Measurements from ENCODE around the gene CARD11. TPM values are rescaled to one million over a fixed set of nuclear protein-coding genes. Genes with fewer than 3 reads are reported as not detected.

CARD11 gene
- total RNA-seq, 1 donor from 2014 or later: 6.3 TPM

GRCh38 chr7:2923886-2924574 lies 119.6 kb downstream of the CARD11 start:
- FAIRE-seq (no peak), DNase-seq (ENCODE audit: low read depth) (peak; percentile 51)
- Histone ChIP-seq H3K36me3 (ENCODE audit: control insufficient read depth, insufficient read depth, low read length) (no peaks in the 10 kb centered on the region), H3K4me3 (ENCODE audit: low read depth, low read length) (no peak overlapping the region), H3K27me3 (ENCODE audit: control insufficient read depth, insufficient read depth, low read length) (no peaks in the 10 kb centered on the region)
- TF ChIP-seq, protein P1, sequence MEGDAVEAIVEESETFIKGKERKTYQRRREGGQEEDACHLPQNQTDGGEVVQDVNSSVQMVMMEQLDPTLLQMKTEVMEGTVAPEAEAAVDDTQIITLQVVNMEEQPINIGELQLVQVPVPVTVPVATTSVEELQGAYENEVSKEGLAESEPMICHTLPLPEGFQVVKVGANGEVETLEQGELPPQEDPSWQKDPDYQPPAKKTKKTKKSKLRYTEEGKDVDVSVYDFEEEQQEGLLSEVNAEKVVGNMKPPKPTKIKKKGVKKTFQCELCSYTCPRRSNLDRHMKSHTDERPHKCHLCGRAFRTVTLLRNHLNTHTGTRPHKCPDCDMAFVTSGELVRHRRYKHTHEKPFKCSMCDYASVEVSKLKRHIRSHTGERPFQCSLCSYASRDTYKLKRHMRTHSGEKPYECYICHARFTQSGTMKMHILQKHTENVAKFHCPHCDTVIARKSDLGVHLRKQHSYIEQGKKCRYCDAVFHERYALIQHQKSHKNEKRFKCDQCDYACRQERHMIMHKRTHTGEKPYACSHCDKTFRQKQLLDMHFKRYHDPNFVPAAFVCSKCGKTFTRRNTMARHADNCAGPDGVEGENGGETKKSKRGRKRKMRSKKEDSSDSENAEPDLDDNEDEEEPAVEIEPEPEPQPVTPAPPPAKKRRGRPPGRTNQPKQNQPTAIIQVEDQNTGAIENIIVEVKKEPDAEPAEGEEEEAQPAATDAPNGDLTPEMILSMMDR (IDR thresholded peaks at IDR 0.05; ENCODE audit: insufficient read depth, low read length, severe bottlenecking): no peak

GRCh38 chr7:2923291-2923781 lies 120.3 kb downstream of the CARD11 start:
- Histone ChIP-seq H3K27me3 (ENCODE audit: control insufficient read depth, insufficient read depth, low read length) (no peaks in the 10 kb centered on the region), H3K4me3 (ENCODE audit: low read depth, low read length) (no peak overlapping the region), H3K36me3 (ENCODE audit: control insufficient read depth, insufficient read depth, low read length) (no peaks in the 10 kb centered on the region)
- TF ChIP-seq, protein P1 (IDR thresholded peaks at IDR 0.05; ENCODE audit: insufficient read depth, low read length, severe bottlenecking): no peak
- DNase-seq (ENCODE audit: low read depth) (no peak), FAIRE-seq (no peak)

DNA sequence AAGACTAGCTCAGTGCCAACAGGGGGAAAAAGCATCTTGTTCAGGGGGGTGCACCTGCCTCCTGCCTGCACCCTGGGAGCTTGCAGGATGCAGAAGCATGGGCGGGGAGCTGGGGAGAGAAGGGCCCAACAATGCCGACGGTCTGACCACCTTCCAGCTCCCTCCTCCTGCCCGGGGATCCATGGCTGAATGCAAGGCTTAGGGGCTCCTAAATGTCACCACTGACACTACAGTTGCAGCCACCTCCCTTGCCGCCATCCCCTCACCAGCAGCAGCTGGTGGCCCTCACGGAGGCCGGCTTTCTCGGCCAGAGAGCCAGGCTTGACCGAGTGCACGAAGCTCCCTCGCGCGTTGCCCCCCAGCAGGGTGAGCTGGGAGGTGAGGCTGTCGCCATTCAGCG lies 120.8 kb downstream of the CARD11 start:
- no peak for DNase-seq (ENCODE audit: low read depth)
- no peak overlapping the region for H3K4me3 ChIP-seq (ENCODE audit: low read depth, low read length)
- no peaks in the 10 kb centered on the region for H3K27me3 ChIP-seq (ENCODE audit: control insufficient read depth, insufficient read depth, low read length)
- H3K36me3 ChIP-seq (ENCODE audit: control insufficient read depth, insufficient read depth, low read length): no peaks in the 10 kb centered on the region
- TF ChIP-seq, protein P1 (IDR thresholded peaks at IDR 0.05; ENCODE audit: insufficient read depth, low read length, severe bottlenecking): no peak
- FAIRE-seq: no peak

- H3K4me3 ChIP-seq (ENCODE audit: low read depth, low read length): no peak overlapping the region
- H3K36me3 ChIP-seq (ENCODE audit: control insufficient read depth, insufficient read depth, low read length): no peaks in the 10 kb centered on the region
- FAIRE-seq: no peak
- no peak for DNase-seq (ENCODE audit: low read depth)
- no peaks in the 10 kb centered on the region for H3K27me3 ChIP-seq (ENCODE audit: control insufficient read depth, insufficient read depth, low read length)
- TF ChIP-seq, protein P1 (IDR thresholded peaks at IDR 0.05; ENCODE audit: insufficient read depth, low read length, severe bottlenecking): no peak
Measured at GRCh38 chr7:2922348-2922691, 121.3 kb downstream of the CARD11 start.

DNA sequence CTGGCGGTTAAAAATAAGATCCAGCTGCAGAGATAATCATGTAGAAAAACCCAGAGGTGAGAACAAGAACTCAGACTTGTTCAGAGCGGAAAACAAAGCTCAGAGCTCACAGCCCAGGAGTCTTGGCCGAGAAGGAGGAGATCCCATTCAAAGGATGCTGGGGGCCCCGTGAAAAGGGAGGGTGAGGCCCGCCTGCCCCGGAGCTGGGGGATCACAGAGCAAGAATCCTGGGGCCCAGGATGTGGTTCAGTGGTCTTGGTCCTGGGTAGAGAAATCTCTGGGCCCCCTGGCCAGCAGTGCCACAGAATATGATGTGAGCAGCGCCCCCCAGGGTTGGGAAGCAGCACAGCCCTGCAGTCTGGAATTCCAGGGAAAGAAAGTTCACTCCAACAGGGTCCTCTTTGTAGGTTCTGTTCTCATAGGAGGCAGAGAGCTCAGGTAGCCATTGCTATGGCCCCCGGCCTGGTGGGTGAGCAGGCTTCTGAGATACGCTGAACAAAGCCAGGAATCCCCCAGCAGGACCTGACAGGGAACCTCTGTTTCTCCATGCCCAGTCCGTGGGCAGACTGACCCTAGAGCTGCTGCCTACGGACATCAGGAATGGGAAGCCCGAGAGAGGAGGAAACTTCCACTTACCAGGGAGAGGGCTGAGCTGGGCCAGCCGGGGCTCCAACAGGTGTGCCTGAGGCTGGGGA lies 121.9 kb downstream of the CARD11 start:
- FAIRE-seq (no peak), DNase-seq (ENCODE audit: low read depth) (no peak)
- TF ChIP-seq, protein P1 (IDR thresholded peaks at IDR 0.05; ENCODE audit: insufficient read depth, low read length, severe bottlenecking): no peak
- no peaks in the 10 kb centered on the region for H3K36me3 ChIP-seq (ENCODE audit: control insufficient read depth, insufficient read depth, low read length)
- H3K27me3 ChIP-seq (ENCODE audit: control insufficient read depth, insufficient read depth, low read length): no peaks in the 10 kb centered on the region
- no peak overlapping the region for H3K4me3 ChIP-seq (ENCODE audit: low read depth, low read length)
